ENCODE measurements around the gene HOXD8. TPM values are rescaled to one million over a fixed set of nuclear protein-coding genes. Genes with fewer than 3 reads are reported as not detected.

HOXD8 gene
- total RNA-seq, 1 experiment from 2014 or later, result not detected

- no TSS peak for BruUV-seq (replicated peaks)
- POLR2A ChIA-PET, result no interaction called here
- CTCF ChIA-PET, result interaction anchor here (0.7 kb wide), 1 partner anchor 396 kb away, joined by 6 read pairs; no protein-coding TSS in a partner anchor
- peak overlapping the region; percentile 51 to 63; a peak in 3 of 4 replicates for H3K4me3 ChIP-seq (ENCODE audit: low read depth in 2 of 2, low read length in 2 of 2)
- H3K9me3 ChIP-seq (ENCODE audit: control insufficient read depth, insufficient read depth, low read depth, low read length), result no peaks in the 10 kb centered on the region
- intact Hi-C loops (cut with micrococcal nuclease; ENCODE audit: unreplicated experiment) (no loop called here), in situ Hi-C loops (cut with HindIII; ENCODE audit: low pct_unique_long_range_greater_than_20kb, low sequenced_read_pairs) (no loop called here)
- peaks cover 2% of the 10 kb centered on the region; the same call in 1 of the 2 replicates for H3K27me3 ChIP-seq (ENCODE audit: control insufficient read depth, insufficient read depth, low read length)
- DNase-seq (ENCODE audit: low read depth, low spot score) (no peak), ATAC-seq (0 out of 2 replicates have a peak, but pooled peaks have one; percentile 36)
- peaks cover 3% of the 10 kb centered on the region; the same call in 1 of the 2 replicates for H3K4me1 ChIP-seq (ENCODE audit: control insufficient read depth, insufficient read depth, low read length)
- TF ChIP-seq REST (IDR thresholded peaks at IDR 0.05; ENCODE audit: insufficient read depth in 1 of 2, low read depth in 2 of 2, low read length in 1 of 2), result no peak
- TF ChIP-seq TCF7L2 (IDR thresholded peaks at IDR 0.05; ENCODE audit: low read depth, low read length), result no peak
- no peak for TF ChIP-seq POLR2AphosphoS5 (IDR thresholded peaks at IDR 0.05; ENCODE audit: low read depth, low read length)
- TF ChIP-seq, protein P1, sequence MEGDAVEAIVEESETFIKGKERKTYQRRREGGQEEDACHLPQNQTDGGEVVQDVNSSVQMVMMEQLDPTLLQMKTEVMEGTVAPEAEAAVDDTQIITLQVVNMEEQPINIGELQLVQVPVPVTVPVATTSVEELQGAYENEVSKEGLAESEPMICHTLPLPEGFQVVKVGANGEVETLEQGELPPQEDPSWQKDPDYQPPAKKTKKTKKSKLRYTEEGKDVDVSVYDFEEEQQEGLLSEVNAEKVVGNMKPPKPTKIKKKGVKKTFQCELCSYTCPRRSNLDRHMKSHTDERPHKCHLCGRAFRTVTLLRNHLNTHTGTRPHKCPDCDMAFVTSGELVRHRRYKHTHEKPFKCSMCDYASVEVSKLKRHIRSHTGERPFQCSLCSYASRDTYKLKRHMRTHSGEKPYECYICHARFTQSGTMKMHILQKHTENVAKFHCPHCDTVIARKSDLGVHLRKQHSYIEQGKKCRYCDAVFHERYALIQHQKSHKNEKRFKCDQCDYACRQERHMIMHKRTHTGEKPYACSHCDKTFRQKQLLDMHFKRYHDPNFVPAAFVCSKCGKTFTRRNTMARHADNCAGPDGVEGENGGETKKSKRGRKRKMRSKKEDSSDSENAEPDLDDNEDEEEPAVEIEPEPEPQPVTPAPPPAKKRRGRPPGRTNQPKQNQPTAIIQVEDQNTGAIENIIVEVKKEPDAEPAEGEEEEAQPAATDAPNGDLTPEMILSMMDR (IDR thresholded peaks at IDR 0.05), result no peak
- no peak for TF ChIP-seq SIN3A (IDR thresholded peaks at IDR 0.05; ENCODE audit: borderline replicate concordance, insufficient read depth, low read depth, low read length)
- no peak overlapping the region for H3K27ac ChIP-seq (ENCODE audit: low read length)
- H3K36me3 ChIP-seq (ENCODE audit: control insufficient read depth, insufficient read depth, low read length), result no peaks in the 10 kb centered on the region
Observed at GRCh38 chr2:176158186-176158591, 28.7 kb downstream of the HOXD8 start.

DNA sequence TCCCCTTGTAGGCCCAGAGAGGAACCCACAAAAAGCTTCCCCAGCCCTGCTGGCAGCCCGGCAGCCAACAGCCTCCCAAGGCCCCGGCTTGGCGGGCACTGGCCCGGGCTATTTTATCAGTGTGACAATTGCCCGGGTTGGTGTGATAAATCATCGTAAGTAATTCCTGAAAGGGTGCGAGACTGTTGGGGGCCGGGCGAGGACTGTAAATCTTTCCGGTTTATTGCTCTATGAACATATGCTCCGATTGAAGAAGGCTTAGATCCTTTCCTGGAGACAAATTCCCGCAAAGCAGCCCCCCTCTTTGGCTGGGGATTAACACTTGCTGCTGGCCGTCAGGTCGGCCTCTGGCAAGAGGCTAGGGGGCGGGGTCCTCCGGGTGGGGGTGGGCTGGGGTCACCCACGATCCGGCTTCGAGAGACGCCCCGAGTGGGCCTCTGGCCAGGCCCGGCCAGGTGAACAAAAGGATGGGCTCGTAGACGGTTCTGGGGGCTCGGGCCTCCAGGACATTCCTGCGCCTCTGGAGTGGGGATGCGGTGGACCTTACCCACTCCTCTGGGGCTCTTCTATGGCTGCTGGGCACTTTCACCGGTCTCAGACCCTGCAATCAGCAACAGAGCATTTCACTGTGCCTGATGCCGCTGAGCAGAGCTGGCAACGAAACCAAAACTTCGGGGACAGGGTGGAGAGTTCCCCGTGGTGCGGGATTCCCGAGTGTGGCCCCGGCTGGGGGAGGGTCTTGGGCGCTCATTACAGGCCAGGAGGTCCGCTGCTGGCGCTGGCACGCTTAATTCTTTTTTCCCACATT is 29.6 kb downstream of the HOXD8 start:
- in situ Hi-C loops (cut with HindIII; ENCODE audit: low pct_unique_long_range_greater_than_20kb, low sequenced_read_pairs), result no loop called here
- no peaks in the 10 kb centered on the region for H3K9me3 ChIP-seq (ENCODE audit: control insufficient read depth, insufficient read depth, low read depth, low read length)
- H3K4me3 ChIP-seq (ENCODE audit: low read depth in 2 of 2, low read length in 2 of 2), result no peak overlapping the region
- ATAC-seq, result no peak
- H3K27me3 ChIP-seq (ENCODE audit: control insufficient read depth, insufficient read depth, low read length), result peaks cover 2% of the 10 kb centered on the region; the same call in 1 of the 2 replicates
- DNase-seq (ENCODE audit: low read depth, low spot score), result no peak
- TF ChIP-seq TCF7L2 (IDR thresholded peaks at IDR 0.05; ENCODE audit: low read depth, low read length), result no peak
- TF ChIP-seq, protein P1 (IDR thresholded peaks at IDR 0.05), result no peak
- TF ChIP-seq SIN3A (IDR thresholded peaks at IDR 0.05; ENCODE audit: borderline replicate concordance, insufficient read depth, low read depth, low read length), result no peak
- TF ChIP-seq REST (IDR thresholded peaks at IDR 0.05; ENCODE audit: insufficient read depth in 1 of 2, low read depth in 2 of 2, low read length in 1 of 2), result no peak
- TF ChIP-seq POLR2AphosphoS5 (IDR thresholded peaks at IDR 0.05; ENCODE audit: low read depth, low read length), result no peak
- ChIA-PET POLR2A (no interaction called here), CTCF (no interaction called here)
- H3K36me3 ChIP-seq (ENCODE audit: control insufficient read depth, insufficient read depth, low read length), result no peaks in the 10 kb centered on the region
- no peak overlapping the region for H3K27ac ChIP-seq (ENCODE audit: low read length)
- no TSS peak for BruUV-seq (replicated peaks)
- intact Hi-C loops (cut with micrococcal nuclease; ENCODE audit: unreplicated experiment), result no loop called here
- peaks cover 3% of the 10 kb centered on the region; the same call in 1 of the 2 replicates for H3K4me1 ChIP-seq (ENCODE audit: control insufficient read depth, insufficient read depth, low read length)
